Astrocyte (in vitro differentiated cells and primary cell): Measurements from ENCODE around the gene PPP6R2. TPM values are rescaled to one million over a fixed set of nuclear protein-coding genes. Genes with fewer than 3 reads are reported as not detected.
A peak's percentile ranks its signal among the peaks of the same experiment; 100 is the strongest.

Experiments
- DNase-seq: peaks from one replicate; pipeline ENCODE4 v3.0.0-alpha.2; 2010; ENCODE audit warnings: low read depth
- FAIRE-seq: peaks from 2 replicates; lab custom pipeline; 2011; peaks lifted over from hg19 to GRCh38; lab: Jason Lieb, UNC
- H2AFZ ChIP-seq: 2 replicates; pipeline ENCODE4 v1.6.0; 2012; ENCODE audit warnings: low read depth, low read length, inconsistent platforms
- H3K27ac ChIP-seq: 2 replicates; pipeline ENCODE4 v1.5.1; 2011; ENCODE audit warnings: low read depth, low read length, inconsistent platforms
- H3K27me3 ChIP-seq: 2 replicates; pipeline ENCODE4 v1.6.0; 2011; ENCODE audit warnings: low read length, inconsistent platforms; ENCODE audit not compliant: insufficient read depth
- H3K36me3 ChIP-seq: 2 replicates; pipeline ENCODE4 v1.5.1; 2011; ENCODE audit warnings: low read length, inconsistent platforms; ENCODE audit not compliant: insufficient read depth
- H3K4me1 ChIP-seq: 2 replicates; pipeline ENCODE4 v1.5.1; 2011; ENCODE audit warnings: low read length, inconsistent platforms; ENCODE audit not compliant: insufficient read depth
- H3K4me2 ChIP-seq: 2 replicates; pipeline ENCODE4 v1.6.0; 2012; ENCODE audit warnings: low read length, inconsistent platforms
- H3K4me3 ChIP-seq: 2 replicates; pipeline ENCODE4 v1.5.1; 2011; ENCODE audit warnings: low read depth, mild to moderate bottlenecking, low read length, inconsistent platforms; ENCODE audit not compliant: insufficient read depth
- H3K79me2 ChIP-seq: 2 replicates; pipeline ENCODE4 v1.6.0; 2012; ENCODE audit warnings: mild to moderate bottlenecking, low read length, inconsistent platforms; ENCODE audit not compliant: insufficient read depth
- H3K9ac ChIP-seq: 2 replicates; pipeline ENCODE4 v1.6.0; 2012; ENCODE audit warnings: mild to moderate bottlenecking, low read length, inconsistent platforms
- H3K9me3 ChIP-seq: 2 replicates; pipeline ENCODE4 v1.5.1; 2012; ENCODE audit warnings: low read depth, mild to moderate bottlenecking, low read length, inconsistent platforms; ENCODE audit not compliant: insufficient read depth
- H4K20me1 ChIP-seq: 2 replicates; pipeline ENCODE4 v1.6.0; 2012; ENCODE audit warnings: low read length, inconsistent platforms; ENCODE audit not compliant: insufficient read depth
- H3K27ac Mint-ChIP-seq: one replicate; pipeline ENCODE4 v1.8.0; 2021; ENCODE audit warnings: mild to moderate bottlenecking, mixed read lengths; ENCODE audit not compliant: unreplicated experiment
- H3K27me3 Mint-ChIP-seq: one replicate; pipeline ENCODE4 v1.8.0; 2021; ENCODE audit warnings: low read depth, mixed read lengths; ENCODE audit not compliant: unreplicated experiment
- H3K36me3 Mint-ChIP-seq: one replicate; pipeline ENCODE4 v1.8.0; 2021; ENCODE audit warnings: low read depth, mixed read lengths; ENCODE audit not compliant: unreplicated experiment
- H3K4me1 Mint-ChIP-seq: one replicate; pipeline ENCODE4 v1.8.0; 2021; ENCODE audit warnings: low read depth, mixed read lengths; ENCODE audit not compliant: unreplicated experiment
- H3K4me3 Mint-ChIP-seq: one replicate; pipeline ENCODE4 v1.8.0; 2021; ENCODE audit warnings: mild to moderate bottlenecking, moderate library complexity, mixed read lengths; ENCODE audit not compliant: unreplicated experiment
- H3K9me3 Mint-ChIP-seq: one replicate; pipeline ENCODE4 v1.8.0; 2021; ENCODE audit warnings: mild to moderate bottlenecking, mixed read lengths; ENCODE audit not compliant: unreplicated experiment
- EZH2 ChIP-seq: IDR thresholded peaks from 2 replicates; pipeline ENCODE4 v1.6.1; 2012; ENCODE audit warnings: mild to moderate bottlenecking, low read length, inconsistent platforms; ENCODE audit not compliant: insufficient read depth
- total RNA-seq: library from RNA; stranded (reverse); gene quantifications from 2 replicates; pipeline ENCODE4 v1.2.1, GENCODE V29; 2021
- TF ChIP-seq, protein P1 (sequence below): IDR thresholded peaks from 2 replicates; pipeline ENCODE4 v1.5.1; 2011; ENCODE audit warnings: low read depth, mild to moderate bottlenecking, inconsistent platforms, low read length, moderate library complexity; ENCODE audit not compliant: insufficient read depth

Gene PPP6R2
- total RNA-seq, 1 donor from 2014 or later = 48.3 TPM

DNA sequence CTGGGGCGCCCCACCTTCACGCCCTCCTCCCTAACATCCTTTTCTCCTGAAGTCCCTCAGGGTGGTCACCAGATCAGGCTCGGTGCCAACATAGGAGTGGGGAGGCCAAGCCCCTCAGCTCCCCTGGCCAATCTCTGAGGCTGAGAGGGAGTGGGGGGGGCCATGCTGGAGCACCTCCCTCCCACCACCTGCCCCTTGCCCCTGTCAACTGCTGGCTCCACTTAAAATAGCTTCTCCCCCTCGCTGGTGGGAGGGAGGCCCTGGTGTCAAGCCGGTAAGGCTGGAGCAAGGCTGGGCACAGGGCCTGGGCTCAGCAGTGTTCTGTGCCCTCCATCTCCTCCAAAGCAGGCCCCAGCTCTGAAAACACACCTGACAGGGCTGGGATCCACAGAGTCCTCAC lies 40.6 kb upstream of the PPP6R2 start:
- H3K27me3 ChIP-seq = no peaks in the 10 kb centered on the region
- Mint-ChIP-seq H3K9me3 (no peaks in the 10 kb centered on the region), H3K27ac (peak overlapping the region; percentile 83), H3K36me3 (peaks cover 2% of the 10 kb centered on the region), H3K27me3 (no peaks in the 10 kb centered on the region), H3K4me3 (no peak overlapping the region), H3K4me1 (peaks cover 23% of the 10 kb centered on the region)
- peaks cover 60% of the 10 kb centered on the region for H3K4me1 ChIP-seq
- H3K4me3 ChIP-seq = no peak overlapping the region
- H4K20me1 ChIP-seq = peaks cover 73% of the 10 kb centered on the region
- H3K79me2 ChIP-seq = peaks cover 95% of the 10 kb centered on the region
- TF ChIP-seq EZH2 = no peak
- TF ChIP-seq, protein P1, sequence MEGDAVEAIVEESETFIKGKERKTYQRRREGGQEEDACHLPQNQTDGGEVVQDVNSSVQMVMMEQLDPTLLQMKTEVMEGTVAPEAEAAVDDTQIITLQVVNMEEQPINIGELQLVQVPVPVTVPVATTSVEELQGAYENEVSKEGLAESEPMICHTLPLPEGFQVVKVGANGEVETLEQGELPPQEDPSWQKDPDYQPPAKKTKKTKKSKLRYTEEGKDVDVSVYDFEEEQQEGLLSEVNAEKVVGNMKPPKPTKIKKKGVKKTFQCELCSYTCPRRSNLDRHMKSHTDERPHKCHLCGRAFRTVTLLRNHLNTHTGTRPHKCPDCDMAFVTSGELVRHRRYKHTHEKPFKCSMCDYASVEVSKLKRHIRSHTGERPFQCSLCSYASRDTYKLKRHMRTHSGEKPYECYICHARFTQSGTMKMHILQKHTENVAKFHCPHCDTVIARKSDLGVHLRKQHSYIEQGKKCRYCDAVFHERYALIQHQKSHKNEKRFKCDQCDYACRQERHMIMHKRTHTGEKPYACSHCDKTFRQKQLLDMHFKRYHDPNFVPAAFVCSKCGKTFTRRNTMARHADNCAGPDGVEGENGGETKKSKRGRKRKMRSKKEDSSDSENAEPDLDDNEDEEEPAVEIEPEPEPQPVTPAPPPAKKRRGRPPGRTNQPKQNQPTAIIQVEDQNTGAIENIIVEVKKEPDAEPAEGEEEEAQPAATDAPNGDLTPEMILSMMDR = no peak
- H3K4me2 ChIP-seq = peak overlapping the region; percentile 100
- no peak for DNase-seq
- no peaks in the 10 kb centered on the region for H3K36me3 ChIP-seq
- no peak overlapping the region for H3K27ac ChIP-seq
- H3K9ac ChIP-seq = peak overlapping the region; percentile 73
- FAIRE-seq = no peak
- H3K9me3 ChIP-seq = no peaks in the 10 kb centered on the region
- H2AFZ ChIP-seq = no peak overlapping the region

DNA sequence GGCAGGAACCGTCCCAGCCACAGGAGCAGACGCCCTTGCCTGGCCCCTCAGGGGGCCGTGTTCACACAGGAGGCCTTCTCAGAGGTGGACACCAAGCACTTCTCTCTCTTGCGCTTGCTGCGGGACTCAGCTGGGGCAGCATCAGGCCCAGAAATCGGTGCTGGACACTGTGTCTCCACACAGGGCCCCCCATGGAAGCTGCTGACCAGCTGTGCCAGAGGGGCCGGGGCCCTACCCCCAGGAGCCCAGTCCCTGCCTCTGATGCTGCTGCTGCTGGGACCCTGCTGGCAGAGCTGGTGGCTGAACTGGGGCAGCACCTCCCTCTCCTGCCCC lies 39.6 kb upstream of the PPP6R2 start:
- peak overlapping the region; percentile 50 for H3K27ac ChIP-seq
- peaks cover 65% of the 10 kb centered on the region for H3K4me1 ChIP-seq
- H2AFZ ChIP-seq = no peak overlapping the region
- peaks cover 2% of the 10 kb centered on the region for H3K36me3 Mint-ChIP-seq
- peaks cover 22% of the 10 kb centered on the region for H3K4me1 Mint-ChIP-seq
- no peak overlapping the region for H3K4me3 Mint-ChIP-seq
- no peaks in the 10 kb centered on the region for H3K27me3 ChIP-seq
- H3K9me3 ChIP-seq = no peaks in the 10 kb centered on the region
- TF ChIP-seq, protein P1 = no peak
- no peak for TF ChIP-seq EZH2
- H3K9me3 Mint-ChIP-seq = no peaks in the 10 kb centered on the region
- no peaks in the 10 kb centered on the region for H3K27me3 Mint-ChIP-seq
- FAIRE-seq = no peak
- no peak for DNase-seq
- peak overlapping the region; percentile 73 for H3K9ac ChIP-seq
- H3K27ac Mint-ChIP-seq = no peak overlapping the region
- no peak overlapping the region for H3K4me3 ChIP-seq
- H3K36me3 ChIP-seq = no peaks in the 10 kb centered on the region
- peaks cover 86% of the 10 kb centered on the region for H3K79me2 ChIP-seq
- H4K20me1 ChIP-seq = peaks cover 64% of the 10 kb centered on the region
- peak overlapping the region; percentile 100 for H3K4me2 ChIP-seq

DNA sequence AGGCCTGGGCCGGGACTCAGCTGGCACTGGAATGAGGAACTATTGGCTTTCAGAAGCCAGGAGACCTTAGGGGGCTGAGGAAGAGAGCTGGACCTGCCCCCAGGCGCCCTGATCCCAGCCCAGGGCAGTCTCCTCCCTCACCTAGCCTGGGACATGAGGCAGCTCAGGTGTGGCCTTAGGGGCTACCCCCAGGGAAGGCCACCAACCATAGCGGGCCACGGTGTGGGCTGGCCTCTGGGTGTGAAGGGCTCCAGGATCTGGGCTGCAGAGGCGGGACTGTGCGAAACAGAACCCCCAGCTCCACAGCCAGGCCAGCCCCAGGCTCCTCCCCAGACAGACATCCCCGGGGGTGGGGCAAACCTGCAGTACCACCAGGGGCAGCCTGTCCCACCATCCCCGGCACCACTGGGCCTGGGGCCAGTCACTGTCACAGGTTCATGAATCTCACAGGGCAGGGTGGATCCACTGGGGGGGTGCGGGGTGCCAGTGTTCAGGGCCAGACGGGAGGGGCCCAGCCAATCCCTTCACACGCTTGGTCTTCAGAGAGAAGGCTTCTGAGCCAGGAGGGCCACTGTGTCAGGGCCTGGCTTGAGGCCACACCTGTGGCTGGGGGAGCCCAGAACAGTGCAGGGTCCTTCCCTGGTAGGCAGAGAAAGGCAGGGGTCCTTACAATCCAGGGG lies 39.1 kb upstream of the PPP6R2 start:
- no peak overlapping the region for H3K4me3 ChIP-seq

More for the DNA sequence above, 39.1 kb upstream of the PPP6R2 start:
- H3K4me2 ChIP-seq = peak overlapping the region; percentile 100
- Mint-ChIP-seq H3K4me3 (peak overlapping the region; percentile 81), H3K27me3 (no peaks in the 10 kb centered on the region), H3K27ac (peak overlapping the region; percentile 92), H3K4me1 (peaks cover 26% of the 10 kb centered on the region), H3K9me3 (no peaks in the 10 kb centered on the region), H3K36me3 (peaks cover 2% of the 10 kb centered on the region)
- DNase-seq (no peak), FAIRE-seq (no peak)
- H2AFZ ChIP-seq = no peak overlapping the region
- H3K4me1 ChIP-seq = peaks cover 70% of the 10 kb centered on the region
- H4K20me1 ChIP-seq = peaks cover 59% of the 10 kb centered on the region
- H3K9me3 ChIP-seq = no peaks in the 10 kb centered on the region
- H3K27ac ChIP-seq = peak overlapping the region; percentile 50
- peak overlapping the region; percentile 73 for H3K9ac ChIP-seq
- peaks cover 81% of the 10 kb centered on the region for H3K79me2 ChIP-seq
- TF ChIP-seq, protein P1 = no peak
- no peak for TF ChIP-seq EZH2
- no peaks in the 10 kb centered on the region for H3K36me3 ChIP-seq
- no peaks in the 10 kb centered on the region for H3K27me3 ChIP-seq
